HepG2 (cell line): Measurements from ENCODE around the gene NKD1. TPM values are rescaled to one million over a fixed set of nuclear protein-coding genes. Genes with fewer than 3 reads are reported as not detected.

Source experiments
- AKAP8 ChIP-seq: sonication (generic); formaldehyde crosslinking; IDR thresholded peaks from 2 replicates; pipeline ENCODE4 v1.5.1; 2020; ENCODE audit warnings: mild to moderate bottlenecking, missing genetic modification reagents
- ATF6 ChIP-seq: sonication (generic); formaldehyde crosslinking; conservative IDR thresholded peaks from 2 replicates; pipeline ENCODE4 v1.4.0; 2020; ENCODE audit warnings: missing genetic modification reagents
- ATM ChIP-seq: fragments of 450-650 bp; IDR thresholded peaks from 2 replicates; pipeline ENCODE4 v1.7.1; 2017; ENCODE audit warnings: mild to moderate bottlenecking, borderline replicate concordance
- BCL3 ChIP-seq: sonication (generic); formaldehyde crosslinking; IDR thresholded peaks from 2 replicates; pipeline ENCODE4 v1.5.1; 2020; ENCODE audit warnings: mild to moderate bottlenecking, missing genetic modification reagents, moderate library complexity
- FOXA1 ChIP-seq, 2 experiments: fragments of 450-650 bp in 1 of 2; sonication (generic) in 1 of 2; formaldehyde crosslinking in 1 of 2; IDR thresholded peaks; 2 replicates each; pipeline versions ENCODE4 v1.4.0 to v1.6.1; 2016 to 2020; ENCODE audit warnings: missing genetic modification reagents in 1 of 2
- HNRNPH1 ChIP-seq: fragments of 200-400 bp; formaldehyde crosslinking; optimal IDR thresholded peaks from 2 replicates; pipeline ENCODE3; 2017; ENCODE audit warnings: mild to moderate bottlenecking, low read depth, low read length
- MAFK ChIP-seq, 2 experiments: IDR thresholded peaks in 1 of 2; conservative IDR thresholded peaks in 1 of 2; 2 replicates each; pipeline ENCODE4 v1.6.1; 2011; ENCODE audit warnings: improper control_type of control experiment in 2 of 2, low read length in 2 of 2
- MEIS1 ChIP-seq: sonication (generic); formaldehyde crosslinking; IDR thresholded peaks from 2 replicates; pipeline ENCODE4 v1.9.0; 2021; ENCODE audit warnings: mild to moderate bottlenecking, missing genetic modification reagents, moderate library complexity, borderline replicate concordance
- NCOR1 ChIP-seq: fragments of 200-600 bp; sonication (generic); IDR thresholded peaks from 2 replicates; pipeline ENCODE4 v1.7.0; 2017; ENCODE audit warnings: antibody characterized with exemption, low read length, borderline replicate concordance
- NFYC ChIP-seq: IDR thresholded peaks from 2 replicates; pipeline ENCODE4 v1.6.1; 2016; ENCODE audit warnings: missing genetic modification reagents, missing compliant biosample characterization
- POLR2AphosphoS5 ChIP-seq: IDR thresholded peaks from 2 replicates; pipeline ENCODE4 v1.6.1; 2012; ENCODE audit warnings: low read depth, low read length
- RXRB ChIP-seq: IDR thresholded peaks from 2 replicates; pipeline ENCODE4 v1.6.1; 2016; ENCODE audit warnings: borderline replicate concordance, missing genetic modification reagents, missing compliant biosample characterization
- SNAPC2 ChIP-seq: sonication (generic); formaldehyde crosslinking; IDR thresholded peaks from 2 replicates; pipeline ENCODE4 v1.8.1; 2022; ENCODE audit warnings: mild to moderate bottlenecking, missing genetic modification reagents
- TEAD3 ChIP-seq: optimal IDR thresholded peaks from 2 replicates; pipeline ENCODE3; 2016; ENCODE audit warnings: borderline replicate concordance
- TRIM22 ChIP-seq: fragments of 450-650 bp; IDR thresholded peaks from 2 replicates; pipeline ENCODE4 v1.6.1; 2017
- ZBTB1 ChIP-seq: sonication (generic); formaldehyde crosslinking; IDR thresholded peaks from 2 replicates; pipeline ENCODE4 v1.4.0; 2020; ENCODE audit warnings: missing genetic modification reagents, borderline replicate concordance
- ZNF101 ChIP-seq: sonication (generic); formaldehyde crosslinking; IDR thresholded peaks from 2 replicates; pipeline ENCODE4 v1.4.0; 2020; ENCODE audit warnings: mild to moderate bottlenecking, low read depth, missing genetic modification reagents, borderline replicate concordance
- ZNF253 ChIP-seq: sonication (generic); formaldehyde crosslinking; IDR thresholded peaks from 2 replicates; pipeline ENCODE4 v1.8.0; 2022; ENCODE audit warnings: mild to moderate bottlenecking, missing genetic modification reagents, borderline replicate concordance
- ZNF263 ChIP-seq: sonication (generic); formaldehyde crosslinking; IDR thresholded peaks from 2 replicates; pipeline ENCODE4 v1.4.0; 2020; ENCODE audit warnings: missing genetic modification reagents
- ZNF441 ChIP-seq: sonication (generic); formaldehyde crosslinking; IDR thresholded peaks from 2 replicates; pipeline ENCODE4 v1.7.0; 2021; ENCODE audit warnings: missing genetic modification reagents, borderline replicate concordance
- ZNF747 ChIP-seq: sonication (generic); formaldehyde crosslinking; IDR thresholded peaks from 2 replicates; pipeline ENCODE4 v1.8.1; 2023; ENCODE audit warnings: missing genetic modification reagents, mild to moderate bottlenecking, borderline replicate concordance
- polyA plus RNA-seq, 8 experiments: library from polyadenylated mRNA; depleted of rRNA in 3 of 8; stranded (reverse) in 7 of 8; unstranded in 1 of 8; fragments of >200 nt; fragmentation: Illumina TruSeq in 4 of 8; extraction: Trizol in 4 of 8; gene quantifications; 2 replicates each; pipeline versions ENCODE4 v1.2.1 to v1.2.3, GENCODE V29; 2011 to 2016; ENCODE audit warnings: low read depth in 4 of 8, missing spikeins in 1 of 8, mixed read lengths in 1 of 8; ENCODE audit not compliant: insufficient read depth in 1 of 8
- total RNA-seq, 5 experiments: library from RNA; depleted of rRNA; stranded (reverse); fragments of >200 nt; fragmentation: Illumina TruSeq; extraction: Trizol; gene quantifications; 2 replicates each; pipeline ENCODE4 v1.2.3, GENCODE V29; 2016; ENCODE audit warnings: low read depth in 1 of 5
- TF ChIP-seq, protein P1 (sequence below): sonication (generic); formaldehyde crosslinking; IDR thresholded peaks from 2 replicates; pipeline ENCODE4 v1.8.0; 2022; ENCODE audit warnings: mild to moderate bottlenecking, missing genetic modification reagents, moderate library complexity

NKD1 gene
- total and polyA plus RNA-seq, 2 of the 13 experiments (the other 11 are each of a cell fraction or from before 2014, with no cell fraction given): 70.4 to 121 TPM

DNA sequence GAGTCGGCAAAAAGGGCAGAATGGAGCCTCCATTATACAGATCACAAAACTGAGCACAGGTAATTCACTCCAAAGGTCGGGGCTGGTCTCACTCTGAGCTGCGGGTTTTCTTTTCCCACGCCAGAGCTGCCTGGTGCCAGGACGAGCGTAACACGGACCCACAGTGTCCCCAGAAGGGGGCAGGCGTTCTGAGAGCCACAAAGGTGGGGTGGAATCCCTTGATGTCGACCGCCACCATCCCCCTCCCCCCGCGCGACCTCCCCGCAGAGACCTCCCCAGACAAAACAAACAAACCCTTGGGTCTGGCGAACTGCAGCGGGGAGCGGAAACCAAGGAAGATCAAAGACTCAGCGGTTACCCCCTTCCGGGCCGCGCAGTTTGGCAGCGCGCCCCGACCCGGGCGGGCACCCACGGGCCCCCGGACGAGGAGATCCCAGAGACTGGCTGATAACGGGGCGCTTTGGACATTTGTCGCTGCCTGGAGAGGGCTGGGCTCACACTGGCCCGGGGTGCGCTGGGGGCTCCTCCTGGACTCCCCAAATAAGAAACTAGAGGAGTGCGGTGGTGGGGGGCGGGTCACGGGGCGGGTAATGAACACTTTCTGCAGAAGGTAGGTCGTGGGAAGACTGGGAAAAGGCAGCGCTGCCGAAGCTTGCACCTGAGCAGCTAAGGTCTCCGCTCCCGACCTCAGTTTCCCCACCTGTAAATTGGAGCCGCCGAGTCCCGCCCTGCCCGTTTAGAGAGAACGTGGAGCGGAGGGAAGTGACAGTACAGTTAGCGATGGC, 664 bp upstream of the NKD1 start (continued):
- TF ChIP-seq MAFK (conservative IDR thresholded peaks at IDR 0.05 in 1 of 2, IDR thresholded peaks at IDR 0.05 in 1 of 2; ENCODE audit: low read length in 2 of 2) (no peak), ZNF101 (CRISPR knock-in tag) (no peak), RXRB (CRISPR knock-in tag) (peak; percentile 90), ATM (no peak), ZNF253 (CRISPR knock-in tag) (no peak), TRIM22 (no peak), ZNF263 (CRISPR knock-in tag) (no peak), FOXA1 (IDR thresholded peaks at IDR 0.05) (no peak), FOXA1 (CRISPR knock-in tag; IDR thresholded peaks at IDR 0.05) (peak; percentile 88), ATF6 (CRISPR knock-in tag) (no peak), BCL3 (no peak; the same call in 1 of the 2 replicates), TEAD3 (CRISPR knock-in tag) (peak; percentile 89), MEIS1 (CRISPR knock-in tag) (no peak), ZNF441 (no peak), NFYC (CRISPR knock-in tag) (peak; percentile 5; the same call in 1 of the 2 replicates), AKAP8 (CRISPR knock-in tag) (peak; percentile 70; the same call in 1 of the 2 replicates), NCOR1 (peak; percentile 99), SNAPC2 (0 out of 2 replicates have a peak, but pooled peaks have one; percentile 67), ZNF747 (CRISPR knock-in tag) (no peak), HNRNPH1 (peak; percentile 43), POLR2AphosphoS5 (peak; percentile 80; the same call in 1 of the 2 replicates), ZBTB1 (CRISPR knock-in tag) (peak; percentile 43; the same call in 1 of the 2 replicates)
- TF ChIP-seq, protein P1, sequence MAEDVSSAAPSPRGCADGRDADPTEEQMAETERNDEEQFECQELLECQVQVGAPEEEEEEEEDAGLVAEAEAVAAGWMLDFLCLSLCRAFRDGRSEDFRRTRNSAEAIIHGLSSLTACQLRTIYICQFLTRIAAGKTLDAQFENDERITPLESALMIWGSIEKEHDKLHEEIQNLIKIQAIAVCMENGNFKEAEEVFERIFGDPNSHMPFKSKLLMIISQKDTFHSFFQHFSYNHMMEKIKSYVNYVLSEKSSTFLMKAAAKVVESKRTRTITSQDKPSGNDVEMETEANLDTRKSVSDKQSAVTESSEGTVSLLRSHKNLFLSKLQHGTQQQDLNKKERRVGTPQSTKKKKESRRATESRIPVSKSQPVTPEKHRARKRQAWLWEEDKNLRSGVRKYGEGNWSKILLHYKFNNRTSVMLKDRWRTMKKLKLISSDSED: no peak
